ENCODE data around the gene TBX10. TPM values are rescaled to one million over a fixed set of nuclear protein-coding genes. Genes with fewer than 3 reads are reported as not detected.

Gene TBX10
- total RNA-seq, 2 donors from 2014 or later = not detected

DNA sequence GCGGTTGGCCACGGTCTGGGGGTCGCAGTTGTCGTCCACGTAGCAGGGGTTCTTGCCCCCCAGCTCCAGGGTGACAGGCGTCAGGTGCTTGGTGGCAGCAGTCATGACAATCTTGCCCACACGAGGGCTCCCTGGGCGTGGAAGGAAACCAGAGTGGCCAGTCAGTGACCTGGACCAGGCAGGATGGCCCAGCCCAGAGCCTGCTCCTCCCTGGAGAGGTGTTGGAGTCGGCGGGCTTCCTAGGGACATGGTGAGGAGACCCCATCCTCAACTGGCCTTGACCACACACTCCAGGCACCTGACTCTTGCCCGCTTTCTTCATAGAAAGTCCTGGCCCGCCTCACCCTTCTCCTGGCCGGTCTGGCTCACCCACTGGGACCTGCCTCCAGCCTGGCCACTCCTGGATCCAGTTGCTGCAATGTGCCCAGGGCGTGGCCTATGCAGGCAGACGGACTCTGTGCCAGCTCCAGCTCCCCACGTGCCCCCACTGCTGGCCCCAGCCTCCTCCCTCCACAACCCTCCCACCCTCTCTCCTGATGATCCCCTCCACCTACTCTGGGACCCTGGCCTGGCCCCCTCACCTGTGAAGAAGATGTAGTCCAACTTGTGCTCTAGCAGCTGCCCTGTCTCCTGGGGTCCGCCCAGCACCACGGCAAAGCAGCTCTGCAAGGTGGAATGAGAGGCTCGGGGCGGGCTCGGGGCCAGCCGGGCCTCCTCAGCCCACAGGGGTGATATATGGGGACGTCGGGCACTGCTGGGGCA lies 26.2 kb upstream of the TBX10 start:
- H3K36me3 Mint-ChIP-seq (ENCODE audit: low read depth) = no peaks in the 10 kb centered on the region
- Histone ChIP-seq H3K9ac (ENCODE audit: extremely low read depth, low read length, poor library complexity, severe bottlenecking) (no peak overlapping the region), H3K27me3 (ENCODE audit: control insufficient read depth, insufficient read depth, low read length, poor library complexity, severe bottlenecking) (no peaks in the 10 kb centered on the region), H3K9me3 (ENCODE audit: control insufficient read depth, low read length) (no peaks in the 10 kb centered on the region), H3K4me3 (ENCODE audit: low read length) (no peak overlapping the region), H3K27ac (ENCODE audit: low read depth, low read length) (no peak overlapping the region), H3K4me1 (ENCODE audit: control insufficient read depth, insufficient read depth, low read length) (no peaks in the 10 kb centered on the region), H3K36me3 (ENCODE audit: control insufficient read depth, insufficient read depth, low read length) (no peaks in the 10 kb centered on the region)
- H3K27me3 Mint-ChIP-seq (ENCODE audit: insufficient read depth) = peaks cover 3% of the 10 kb centered on the region
- H3K9me3 Mint-ChIP-seq = no peaks in the 10 kb centered on the region
- no peak overlapping the region for H3K4me3 Mint-ChIP-seq
- WGBS, 2 experiments (ENCODE audit: insufficient coverage in 1 of 2, insufficient read length in 1 of 2) = 83 to 86% methylated on average over 16 to 24 of the region's 24 CpGs
- peak; percentile 60 for DNase-seq
- H3K4me1 Mint-ChIP-seq = no peaks in the 10 kb centered on the region
- no peak overlapping the region for H3K27ac Mint-ChIP-seq
- TF ChIP-seq, protein P1, sequence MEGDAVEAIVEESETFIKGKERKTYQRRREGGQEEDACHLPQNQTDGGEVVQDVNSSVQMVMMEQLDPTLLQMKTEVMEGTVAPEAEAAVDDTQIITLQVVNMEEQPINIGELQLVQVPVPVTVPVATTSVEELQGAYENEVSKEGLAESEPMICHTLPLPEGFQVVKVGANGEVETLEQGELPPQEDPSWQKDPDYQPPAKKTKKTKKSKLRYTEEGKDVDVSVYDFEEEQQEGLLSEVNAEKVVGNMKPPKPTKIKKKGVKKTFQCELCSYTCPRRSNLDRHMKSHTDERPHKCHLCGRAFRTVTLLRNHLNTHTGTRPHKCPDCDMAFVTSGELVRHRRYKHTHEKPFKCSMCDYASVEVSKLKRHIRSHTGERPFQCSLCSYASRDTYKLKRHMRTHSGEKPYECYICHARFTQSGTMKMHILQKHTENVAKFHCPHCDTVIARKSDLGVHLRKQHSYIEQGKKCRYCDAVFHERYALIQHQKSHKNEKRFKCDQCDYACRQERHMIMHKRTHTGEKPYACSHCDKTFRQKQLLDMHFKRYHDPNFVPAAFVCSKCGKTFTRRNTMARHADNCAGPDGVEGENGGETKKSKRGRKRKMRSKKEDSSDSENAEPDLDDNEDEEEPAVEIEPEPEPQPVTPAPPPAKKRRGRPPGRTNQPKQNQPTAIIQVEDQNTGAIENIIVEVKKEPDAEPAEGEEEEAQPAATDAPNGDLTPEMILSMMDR (conservative IDR thresholded peaks at IDR 0.05) = peak; percentile 52

DNA sequence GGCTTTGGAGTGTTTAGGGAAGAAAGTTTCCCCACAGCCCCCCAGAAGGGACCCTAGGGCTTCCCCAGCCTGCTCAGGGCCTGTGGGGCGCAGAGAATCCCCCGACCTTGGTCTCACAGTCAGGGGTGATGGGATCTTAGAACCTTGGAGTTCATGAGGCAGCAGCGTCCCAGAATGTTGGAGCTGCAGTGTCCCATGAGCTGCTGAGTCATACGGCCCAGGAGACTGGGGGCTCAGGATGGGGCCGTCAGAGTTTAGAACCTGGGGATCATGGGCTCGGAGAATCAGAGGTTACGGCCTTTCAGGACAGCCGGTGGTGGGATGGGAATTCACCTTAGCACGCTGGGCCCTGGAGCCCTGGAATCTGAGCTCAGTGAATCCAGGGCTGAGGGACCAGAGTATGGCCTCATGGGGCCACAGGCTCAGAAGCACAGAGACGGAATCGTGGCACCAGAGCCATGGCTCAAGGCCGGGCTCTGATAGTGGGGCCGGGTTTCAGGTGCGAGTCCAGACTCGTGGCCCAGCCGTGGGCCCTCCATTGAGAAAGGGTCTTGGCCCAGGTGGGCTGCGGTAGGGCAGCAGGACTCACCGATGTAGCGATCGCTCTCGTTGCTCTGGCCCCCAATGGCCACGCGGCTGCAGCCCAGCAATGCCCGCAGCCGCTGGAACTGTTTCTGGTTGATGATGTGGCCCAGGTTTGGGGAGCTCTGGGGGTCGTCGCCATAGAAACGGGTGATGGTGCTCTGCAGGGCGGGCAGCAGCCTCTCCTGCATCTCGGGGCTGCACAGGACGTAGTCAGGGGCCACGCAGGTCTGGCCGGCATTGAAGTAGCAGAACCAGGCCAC lies 25.4 kb upstream of the TBX10 start:
- no peak overlapping the region for H3K27ac Mint-ChIP-seq
- TF ChIP-seq, protein P1 (conservative IDR thresholded peaks at IDR 0.05) = no peak
- H3K9me3 Mint-ChIP-seq = no peaks in the 10 kb centered on the region
- WGBS, 2 experiments (ENCODE audit: insufficient coverage in 1 of 2, insufficient read length in 1 of 2) = 90 to 92% methylated on average over 26 to 33 of the region's 33 CpGs
- Histone ChIP-seq H3K9ac (ENCODE audit: extremely low read depth, low read length, poor library complexity, severe bottlenecking) (no peak overlapping the region), H3K27ac (ENCODE audit: low read depth, low read length) (no peak overlapping the region), H3K9me3 (ENCODE audit: control insufficient read depth, low read length) (no peaks in the 10 kb centered on the region), H3K4me3 (ENCODE audit: low read length) (no peak overlapping the region), H3K36me3 (ENCODE audit: control insufficient read depth, insufficient read depth, low read length) (no peaks in the 10 kb centered on the region), H3K4me1 (ENCODE audit: control insufficient read depth, insufficient read depth, low read length) (no peaks in the 10 kb centered on the region), H3K27me3 (ENCODE audit: control insufficient read depth, insufficient read depth, low read length, poor library complexity, severe bottlenecking) (no peaks in the 10 kb centered on the region)
- no peaks in the 10 kb centered on the region for H3K36me3 Mint-ChIP-seq (ENCODE audit: low read depth)
- H3K27me3 Mint-ChIP-seq (ENCODE audit: insufficient read depth) = peaks cover 3% of the 10 kb centered on the region
- no peak for DNase-seq
- H3K4me1 Mint-ChIP-seq = no peaks in the 10 kb centered on the region
- H3K4me3 Mint-ChIP-seq = no peak overlapping the region

DNA sequence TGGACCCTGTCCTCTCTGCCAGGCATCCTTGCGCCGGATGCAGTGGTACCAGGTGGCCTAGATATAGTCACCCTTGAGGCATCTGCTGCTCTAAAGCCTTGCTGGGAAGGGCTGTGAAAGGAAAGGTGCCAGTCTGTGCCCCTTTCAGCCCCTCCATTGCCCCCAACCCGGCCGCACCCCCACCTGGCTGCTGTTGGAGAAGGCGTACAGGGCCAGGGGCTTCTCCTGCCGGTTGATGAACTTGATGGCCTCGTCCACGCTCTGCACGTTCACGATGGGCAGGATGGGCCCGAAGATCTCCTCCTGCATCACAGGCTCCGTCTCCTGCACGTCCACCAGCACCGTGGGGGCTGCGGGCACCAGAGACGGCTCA lies 24.6 kb upstream of the TBX10 start:
- H3K36me3 Mint-ChIP-seq (ENCODE audit: low read depth) = no peaks in the 10 kb centered on the region
- Histone ChIP-seq H3K9me3 (ENCODE audit: control insufficient read depth, low read length) (no peaks in the 10 kb centered on the region), H3K27ac (ENCODE audit: low read depth, low read length) (no peak overlapping the region), H3K36me3 (ENCODE audit: control insufficient read depth, insufficient read depth, low read length) (no peaks in the 10 kb centered on the region), H3K9ac (ENCODE audit: extremely low read depth, low read length, poor library complexity, severe bottlenecking) (no peak overlapping the region), H3K27me3 (ENCODE audit: control insufficient read depth, insufficient read depth, low read length, poor library complexity, severe bottlenecking) (no peaks in the 10 kb centered on the region), H3K4me1 (ENCODE audit: control insufficient read depth, insufficient read depth, low read length) (no peaks in the 10 kb centered on the region), H3K4me3 (ENCODE audit: low read length) (no peak overlapping the region)
- H3K9me3 Mint-ChIP-seq = peaks cover 2% of the 10 kb centered on the region
- WGBS, 2 experiments (ENCODE audit: insufficient coverage in 1 of 2, insufficient read length in 1 of 2) = 93 to 100% methylated on average over 3 to 16 of the region's 16 CpGs
- TF ChIP-seq, protein P1 (conservative IDR thresholded peaks at IDR 0.05) = no peak
- H3K4me1 Mint-ChIP-seq = no peaks in the 10 kb centered on the region
- DNase-seq = no peak
- peaks cover 3% of the 10 kb centered on the region for H3K27me3 Mint-ChIP-seq (ENCODE audit: insufficient read depth)
- H3K4me3 Mint-ChIP-seq = no peak overlapping the region
- H3K27ac Mint-ChIP-seq = no peak overlapping the region

All from endodermal cell (in vitro differentiated cells).